HG02943 (cell line): Measurements from ENCODE around the gene MAST4.

ENCODE experiments used
- ATAC-seq: cut with Tn5 transposase; IDR thresholded peaks from one replicate; pipeline ENCODE4 v1.9.1; 2021; ENCODE audit warnings: mild to moderate bottlenecking, low read depth, moderate library complexity; ENCODE audit not compliant: unreplicated experiment

The MAST4 gene

GRCh38 chr5:66864240-66864884 lies 268.2 kb downstream of the MAST4 start:
- no peak for ATAC-seq

GRCh38 chr5:66867618-66868322 lies 271.6 kb downstream of the MAST4 start:
- no peak for ATAC-seq

GRCh38 chr5:66869347-66869746 lies 273.2 kb downstream of the MAST4 start:
- ATAC-seq = no peak

GRCh38 chr5:66870708-66871107 lies 274.5 kb downstream of the MAST4 start:
- no peak for ATAC-seq

GRCh38 chr5:66871651-66872050 lies 275.5 kb downstream of the MAST4 start:
- no peak for ATAC-seq

GRCh38 chr5:66872736-66873331 lies 276.6 kb downstream of the MAST4 start:
- no peak for ATAC-seq

- no peak for ATAC-seq
Measured at GRCh38 chr5:66874004-66874403, 277.8 kb downstream of the MAST4 start.

- no peak for ATAC-seq
Measured at GRCh38 chr5:66875315-66875714, 279.1 kb downstream of the MAST4 start.

GRCh38 chr5:66876266-66876807 lies 280.1 kb downstream of the MAST4 start:
- no peak for ATAC-seq

- ATAC-seq = no peak
Measured at GRCh38 chr5:66877843-66878242, 281.6 kb downstream of the MAST4 start.

- no peak for ATAC-seq
Measured at GRCh38 chr5:66880401-66880800, 284.2 kb downstream of the MAST4 start.

GRCh38 chr5:66881480-66882161 lies 285.4 kb downstream of the MAST4 start:
- no peak for ATAC-seq

GRCh38 chr5:66882606-66883227 lies 286.5 kb downstream of the MAST4 start:
- ATAC-seq = no peak

- no peak for ATAC-seq
Measured at GRCh38 chr5:66884564-66885243, 288.5 kb downstream of the MAST4 start.

- no peak for ATAC-seq
Measured at GRCh38 chr5:66886941-66887340, 290.7 kb downstream of the MAST4 start.

GRCh38 chr5:66888613-66889012 lies 292.4 kb downstream of the MAST4 start:
- ATAC-seq = no peak

- ATAC-seq = no peak
Measured at GRCh38 chr5:66889056-66889455, 292.9 kb downstream of the MAST4 start.

GRCh38 chr5:66889524-66889923 lies 293.3 kb downstream of the MAST4 start:
- no peak for ATAC-seq

GRCh38 chr5:66891184-66891925 lies 295.2 kb downstream of the MAST4 start:
- ATAC-seq = no peak
